Muscle of back (tissue), 11 donors: ENCODE measurements around the gene GNL1. TPM values are rescaled to one million over a fixed set of nuclear protein-coding genes. Genes with fewer than 3 reads are reported as not detected.
"Not testable (repeated sequence)": the region's sequence is repeated elsewhere in the genome, so short reads cannot be mapped to it uniquely, and the experiment has no call there.

Experiments used
- DNase-seq, 3 donors: peaks; one replicate each; pipeline versions ENCODE4 v3.0.0 to v3.0.0-alpha.2; 2013
- polyA plus RNA-seq, 10 donors: library from polyadenylated mRNA; unstranded; fragments of 120-200 nt; gene quantifications; one replicate each; pipeline ENCODE4 v1.2.1, GENCODE V29; 2013; ENCODE audit not compliant: insufficient read length in 10 of 10

GNL1 gene
- polyA plus RNA-seq, 10 donors, result 45.8 to 73.4 (median 52.1) TPM

DNA sequence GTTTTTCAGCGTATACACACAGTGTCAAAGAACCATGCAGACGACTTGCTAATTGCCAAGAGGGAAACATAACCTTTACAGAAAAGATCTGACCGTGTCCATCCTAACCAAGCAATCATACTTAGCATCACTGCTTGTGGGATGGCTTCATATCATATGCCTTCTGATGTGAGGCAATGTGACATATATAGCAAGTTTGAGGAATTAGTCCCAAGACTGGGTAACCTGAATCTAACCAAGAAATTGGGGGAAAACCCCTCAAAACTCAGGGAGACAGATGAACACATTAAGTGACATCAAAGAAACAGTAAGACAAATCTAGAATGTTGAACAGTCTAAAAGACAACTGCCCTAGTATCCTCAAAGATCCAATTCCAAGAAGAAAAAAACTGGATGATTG is 18.4 kb downstream of the GNL1 start:
- no peak for DNase-seq

DNA sequence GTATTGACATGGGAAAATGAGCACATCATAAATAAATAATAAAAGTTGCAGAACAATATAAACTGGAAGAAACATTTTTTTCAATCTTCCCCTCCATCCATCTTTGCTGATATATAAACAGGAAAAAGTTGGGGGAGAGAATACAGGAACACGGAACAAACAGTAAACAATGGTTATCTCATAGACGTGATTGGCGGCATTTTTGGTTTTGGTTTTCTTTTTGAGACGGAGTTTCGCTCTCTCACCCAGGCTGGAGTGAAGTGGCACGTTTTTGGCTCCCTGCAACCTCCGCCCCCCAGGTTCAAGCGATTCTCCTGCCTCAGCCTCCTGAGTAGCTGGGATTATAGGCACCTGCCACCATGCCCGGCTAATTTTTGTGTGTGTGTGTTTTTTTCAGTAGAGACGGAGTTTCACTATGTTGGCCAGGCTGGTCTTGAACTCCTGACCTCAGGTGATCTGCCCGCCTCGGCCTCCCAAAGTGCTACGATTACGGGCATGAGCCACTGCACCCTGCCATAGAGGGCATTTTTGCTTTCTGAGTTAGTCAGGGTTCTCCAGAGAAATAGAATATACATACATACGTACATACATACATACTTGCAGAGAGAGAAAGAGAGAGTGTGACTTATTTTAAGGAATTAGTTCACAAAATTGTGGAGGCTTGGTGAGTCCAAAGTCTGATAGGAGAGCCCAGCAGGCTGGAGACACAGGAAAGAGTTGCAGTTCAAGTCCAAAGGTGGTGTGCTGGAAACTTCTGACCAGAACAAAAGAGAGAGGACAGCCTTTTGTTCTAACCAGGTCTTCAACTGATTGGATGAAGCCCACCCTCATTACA is 22.6 kb downstream of the GNL1 start:
- no peak for DNase-seq

DNA sequence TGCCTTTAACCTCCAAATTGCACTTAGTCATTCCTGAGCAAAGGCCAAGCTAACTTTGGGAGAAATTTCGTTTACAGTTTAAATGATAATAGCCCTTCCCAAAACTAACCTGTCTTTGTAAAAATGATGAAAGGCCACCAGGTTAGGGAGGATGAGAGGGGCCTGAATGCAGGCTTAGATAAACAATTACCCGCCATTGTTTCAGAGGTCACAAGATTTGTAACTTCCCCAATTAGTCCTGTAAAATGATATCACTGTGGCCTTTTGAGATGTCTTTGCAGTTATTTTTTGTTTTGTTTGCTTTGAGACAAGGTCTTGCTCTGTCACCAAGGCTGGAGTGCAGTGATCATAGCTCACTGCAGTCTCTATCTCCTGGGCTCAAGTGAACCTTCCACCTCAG is 26.3 kb downstream of the GNL1 start:
- no peak for DNase-seq

DNA sequence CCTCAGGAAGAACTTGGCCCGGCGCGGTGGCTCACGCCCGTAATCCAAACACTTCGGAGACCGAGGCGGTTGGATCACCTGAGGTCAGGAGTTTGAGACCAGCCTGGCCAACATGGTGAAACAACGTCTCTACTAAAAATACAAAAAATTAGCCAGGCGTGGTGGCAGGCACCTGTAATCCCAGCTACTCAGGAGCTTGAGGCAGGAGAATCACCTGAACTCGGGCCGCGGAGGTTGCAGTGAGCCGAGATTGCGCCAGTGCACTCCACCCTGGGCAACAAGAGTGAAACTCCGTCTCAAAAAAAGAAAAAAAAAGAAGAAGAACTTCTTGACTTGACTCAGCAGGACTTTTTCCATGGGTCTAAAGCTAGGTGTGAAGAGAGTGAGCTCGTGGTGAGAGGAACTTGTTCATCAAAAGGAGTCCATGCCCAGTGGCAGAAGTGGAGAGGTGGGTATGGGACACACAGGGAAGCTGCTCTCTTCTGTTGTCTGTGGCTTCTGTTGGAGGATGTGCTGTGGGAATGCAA is 26.9 kb downstream of the GNL1 start:
- not testable (repeated sequence) for DNase-seq

DNA sequence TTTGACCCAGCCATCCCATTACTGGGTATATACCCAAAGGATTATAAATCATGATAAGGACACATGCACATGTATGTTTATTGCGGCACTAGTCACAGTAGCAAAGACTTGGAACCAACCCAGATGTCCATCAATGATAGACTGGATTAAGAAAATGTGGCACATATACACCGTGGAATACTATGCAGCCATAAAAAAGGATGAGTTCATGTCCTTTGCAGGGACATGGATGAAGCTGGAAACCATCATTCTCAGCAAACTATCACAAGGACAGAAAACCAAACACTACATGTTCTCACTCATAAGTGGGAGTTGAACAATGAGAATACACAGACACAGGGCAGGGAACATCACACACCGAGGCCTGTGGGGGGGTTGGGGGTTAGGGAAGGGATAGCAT is 29.8 kb downstream of the GNL1 start:
- not testable (repeated sequence) for DNase-seq

DNA sequence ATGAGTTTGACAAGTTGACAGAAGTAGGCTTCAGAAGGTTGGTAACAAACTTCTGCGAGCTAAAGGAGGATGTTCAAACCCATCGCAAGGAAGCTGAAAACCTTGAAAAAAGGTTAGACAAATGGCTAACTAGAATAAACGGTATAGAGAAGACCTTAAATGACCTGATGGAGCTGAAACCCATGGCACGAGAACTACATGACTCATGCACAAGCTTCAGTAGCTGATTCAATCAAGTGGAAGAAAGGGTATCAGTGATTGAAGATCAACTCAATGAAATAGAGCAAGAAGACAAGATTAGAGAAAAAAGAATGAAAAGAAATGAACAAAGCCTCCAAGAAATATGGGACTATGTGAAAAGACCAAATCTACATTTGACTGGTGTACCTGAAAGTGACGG is 34.3 kb downstream of the GNL1 start:
- DNase-seq, result not testable (repeated sequence)

DNA sequence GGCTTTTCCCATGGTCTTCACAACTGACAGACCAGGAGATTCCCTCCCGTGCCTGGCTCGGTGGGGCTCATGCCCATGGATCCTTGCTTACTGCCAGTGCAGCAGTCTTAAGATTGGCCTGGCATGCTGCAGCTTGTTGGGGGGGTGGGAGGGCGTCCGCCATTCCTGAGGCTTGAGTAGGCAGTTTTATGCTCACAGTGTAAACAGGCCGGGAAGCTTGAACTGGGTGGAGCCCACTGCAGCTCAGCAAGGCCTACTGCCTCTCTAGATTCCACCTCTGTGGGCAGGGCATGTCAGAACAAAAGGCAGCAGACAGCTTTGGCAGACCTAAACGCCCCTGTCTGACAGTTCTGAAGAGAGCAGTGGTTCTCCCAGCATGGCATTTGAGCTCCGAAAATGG is 35.2 kb downstream of the GNL1 start:
- not testable (repeated sequence) for DNase-seq

DNA sequence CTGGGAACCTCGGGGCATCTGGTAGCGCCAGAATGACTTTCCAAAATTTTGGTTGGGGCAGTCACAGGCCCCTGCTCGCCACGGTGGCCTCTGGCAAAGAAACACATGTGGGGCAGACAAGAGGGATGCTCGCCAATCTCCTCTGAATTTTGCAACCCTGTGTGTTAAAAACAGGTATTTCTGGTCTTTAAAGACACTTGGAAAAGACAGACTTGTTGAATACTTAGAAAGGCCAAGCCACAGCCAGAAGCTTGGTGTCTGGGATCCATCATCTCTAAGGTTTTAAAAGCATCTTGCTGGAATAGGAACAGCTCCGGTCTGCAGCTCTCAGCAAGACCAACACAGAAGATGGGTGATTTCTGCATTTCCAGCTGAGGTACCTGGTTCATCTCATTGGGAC is 35.8 kb downstream of the GNL1 start:
- no peak for DNase-seq

DNA sequence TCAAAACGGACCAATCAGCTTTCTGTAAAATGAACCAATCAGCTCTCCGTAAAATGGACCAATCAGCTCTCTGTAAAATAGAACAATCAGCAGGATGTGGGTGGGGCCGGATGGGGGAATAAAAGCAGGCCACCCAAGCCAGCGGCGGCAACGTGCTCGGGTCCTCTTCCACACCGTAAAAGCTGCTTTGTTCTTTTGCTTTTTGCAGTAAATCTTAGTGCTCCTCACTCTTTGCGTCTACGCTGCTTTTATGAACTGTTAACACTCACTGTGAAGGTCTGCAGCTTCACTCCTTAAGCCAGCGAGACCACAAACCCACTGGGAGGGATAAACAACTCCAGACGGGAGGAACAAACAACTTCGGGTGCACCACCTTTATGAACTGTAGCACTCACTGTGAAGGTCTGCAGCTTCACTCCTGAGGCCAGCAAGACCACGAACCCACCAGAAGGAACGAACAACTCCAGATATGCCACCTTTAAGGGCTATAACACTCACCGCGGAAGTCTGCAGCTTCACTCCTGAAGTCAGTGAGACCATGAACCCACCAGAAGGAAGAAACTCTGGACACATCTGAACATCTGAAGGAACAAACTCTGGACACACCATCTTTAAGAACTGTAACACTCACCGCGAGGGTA is 37.7 kb downstream of the GNL1 start:
- DNase-seq, result not testable (repeated sequence)

DNA sequence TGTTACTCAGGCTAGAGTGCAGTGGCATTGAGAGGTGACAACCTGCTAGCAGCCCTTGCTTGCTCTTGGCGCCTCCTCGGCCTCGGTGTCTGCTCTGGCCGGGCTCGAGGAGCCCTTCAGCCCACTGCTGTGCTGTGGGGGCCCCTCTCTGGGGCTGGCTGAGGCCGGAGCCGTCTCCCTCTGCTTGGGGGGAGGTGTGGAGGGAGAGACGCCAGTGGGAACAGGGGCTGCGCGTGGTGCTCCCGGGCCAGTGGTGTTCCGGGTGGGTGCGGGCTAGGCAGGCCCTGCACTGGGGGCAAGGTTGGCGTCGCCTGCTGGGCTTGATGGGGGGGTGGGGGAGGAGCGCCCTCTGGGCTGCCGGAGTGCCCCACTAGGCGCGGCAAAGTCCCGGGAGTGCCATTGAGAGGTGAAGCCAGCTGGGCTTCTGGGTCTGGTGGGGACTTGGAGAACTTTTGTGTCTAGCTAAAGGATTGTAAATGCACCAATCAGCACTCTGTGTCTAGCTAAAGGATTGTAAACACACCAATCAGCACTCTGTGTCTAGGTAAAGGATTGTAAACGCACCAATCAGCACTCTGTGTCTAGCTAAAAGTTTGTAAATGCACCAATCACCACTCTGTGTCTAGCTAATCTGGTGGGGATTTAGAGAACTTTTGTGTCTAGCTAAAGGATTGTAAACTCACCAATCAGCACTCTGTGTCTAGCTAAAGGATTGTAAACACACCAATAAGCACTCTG is 38.4 kb downstream of the GNL1 start:
- DNase-seq, result not testable (repeated sequence)

DNA sequence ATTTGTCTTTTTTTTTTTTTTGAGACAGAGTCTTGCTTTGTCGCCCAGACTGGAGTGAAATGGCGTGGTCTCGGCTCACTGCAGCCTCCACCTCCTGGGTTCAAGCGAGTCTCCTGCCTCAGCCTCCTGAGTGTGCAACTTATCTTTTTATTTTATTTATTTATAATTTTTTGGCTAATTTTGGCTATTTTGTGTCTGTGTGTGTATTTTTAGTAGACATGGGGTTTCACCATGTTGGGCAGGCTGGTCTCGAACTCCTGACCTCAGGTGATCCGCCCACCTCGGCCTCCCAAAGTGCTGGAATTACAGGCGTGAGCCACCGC is 39.6 kb downstream of the GNL1 start:
- DNase-seq, result not testable (repeated sequence)

DNA sequence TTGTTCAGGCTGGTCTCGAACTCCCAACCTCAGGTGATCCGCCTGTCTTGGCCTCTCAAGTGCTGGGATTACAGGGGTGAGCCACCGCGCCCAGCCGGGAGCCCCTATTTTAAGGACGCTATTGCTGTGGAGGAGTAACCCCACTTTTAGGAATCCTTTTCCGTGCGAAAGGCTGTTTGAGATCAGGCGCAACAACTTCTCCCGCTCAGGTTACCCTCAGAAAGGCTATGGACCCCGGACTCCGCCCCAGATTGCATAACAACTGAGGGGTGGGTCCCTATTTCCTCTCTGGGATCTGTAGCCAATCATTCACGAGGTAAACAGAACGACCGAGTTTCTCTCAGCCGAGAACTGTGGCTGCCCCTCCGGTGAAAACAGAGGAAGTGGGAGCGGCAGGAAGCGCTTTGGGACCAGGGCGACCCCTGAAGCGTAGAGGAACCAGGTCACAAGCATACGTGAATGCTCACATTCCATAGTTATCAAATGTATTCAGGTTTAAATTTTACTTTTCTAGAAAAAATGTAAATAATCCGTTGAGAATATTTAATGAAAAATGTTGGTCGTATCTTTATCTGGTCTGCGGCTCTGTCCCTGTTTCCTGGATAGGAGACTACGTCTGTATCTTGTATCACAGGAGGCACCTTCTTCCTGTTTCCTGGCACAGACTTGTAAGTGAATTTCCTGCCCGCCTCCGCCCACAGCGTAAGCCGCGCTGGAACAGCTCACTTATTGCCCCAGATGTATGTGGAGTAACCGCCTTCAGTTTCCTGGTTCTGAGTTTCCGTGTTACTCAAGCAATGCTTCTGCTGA is 40.1 kb downstream of the GNL1 start:
- DNase-seq, result peak; percentile 86 to 94 (median 88)

DNA sequence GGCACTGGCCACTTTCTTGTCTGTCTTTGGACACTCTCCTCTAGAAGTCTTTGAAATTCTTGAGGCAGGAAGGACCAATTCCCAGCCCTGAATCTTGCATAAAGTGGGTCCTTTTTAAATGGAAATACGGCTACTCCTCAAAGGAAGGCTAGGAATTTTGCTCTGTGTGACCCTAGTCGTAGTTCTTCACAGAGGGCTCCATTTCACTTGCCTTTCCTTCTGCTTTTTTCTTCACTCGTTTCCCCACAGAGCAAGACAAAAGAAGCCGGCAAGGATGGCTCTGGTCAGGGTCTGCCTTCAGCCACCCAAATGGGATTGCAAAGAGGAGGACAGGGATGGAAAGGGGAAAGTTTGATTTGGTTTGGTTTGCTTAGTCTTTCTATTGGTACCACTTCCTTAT is 41.2 kb downstream of the GNL1 start:
- DNase-seq, result no peak

DNA sequence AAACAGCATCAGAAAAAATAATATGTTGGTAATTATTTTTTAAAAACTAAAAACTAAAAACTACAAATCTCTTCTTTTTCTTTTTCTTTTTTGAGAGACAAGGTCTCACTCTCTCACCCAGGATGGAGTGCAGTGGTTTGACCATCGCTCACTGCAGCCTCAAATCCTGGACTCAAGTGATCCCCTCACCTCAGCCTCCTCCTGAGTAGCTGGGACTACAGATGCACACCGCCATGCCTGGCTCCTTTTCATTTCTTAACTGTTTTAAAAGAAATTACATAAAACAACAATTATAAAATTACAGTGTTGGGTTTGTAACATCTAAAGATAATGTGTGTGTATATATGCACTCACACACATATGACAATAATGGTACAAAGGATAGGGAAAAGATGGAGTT is 42.8 kb downstream of the GNL1 start:
- DNase-seq, result no peak

DNA sequence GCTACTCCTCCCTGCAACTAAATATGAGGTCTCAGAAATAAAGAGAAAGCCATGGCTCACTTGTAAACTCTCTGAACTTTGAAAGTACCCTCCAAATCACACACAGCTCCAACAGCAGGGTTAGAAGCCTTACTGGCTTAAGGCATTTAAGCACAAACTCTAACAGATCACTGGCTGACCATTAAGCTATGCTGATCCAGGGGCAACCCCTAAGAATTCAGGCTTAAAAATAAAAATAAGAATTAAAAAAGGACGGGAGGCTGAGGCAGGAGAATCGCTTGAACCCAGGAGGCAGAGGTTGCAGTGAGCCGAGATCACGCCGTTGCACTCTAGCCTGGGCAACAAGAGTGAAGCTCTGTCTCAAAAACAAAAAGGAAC is 45.1 kb downstream of the GNL1 start:
- no peak for DNase-seq

DNA sequence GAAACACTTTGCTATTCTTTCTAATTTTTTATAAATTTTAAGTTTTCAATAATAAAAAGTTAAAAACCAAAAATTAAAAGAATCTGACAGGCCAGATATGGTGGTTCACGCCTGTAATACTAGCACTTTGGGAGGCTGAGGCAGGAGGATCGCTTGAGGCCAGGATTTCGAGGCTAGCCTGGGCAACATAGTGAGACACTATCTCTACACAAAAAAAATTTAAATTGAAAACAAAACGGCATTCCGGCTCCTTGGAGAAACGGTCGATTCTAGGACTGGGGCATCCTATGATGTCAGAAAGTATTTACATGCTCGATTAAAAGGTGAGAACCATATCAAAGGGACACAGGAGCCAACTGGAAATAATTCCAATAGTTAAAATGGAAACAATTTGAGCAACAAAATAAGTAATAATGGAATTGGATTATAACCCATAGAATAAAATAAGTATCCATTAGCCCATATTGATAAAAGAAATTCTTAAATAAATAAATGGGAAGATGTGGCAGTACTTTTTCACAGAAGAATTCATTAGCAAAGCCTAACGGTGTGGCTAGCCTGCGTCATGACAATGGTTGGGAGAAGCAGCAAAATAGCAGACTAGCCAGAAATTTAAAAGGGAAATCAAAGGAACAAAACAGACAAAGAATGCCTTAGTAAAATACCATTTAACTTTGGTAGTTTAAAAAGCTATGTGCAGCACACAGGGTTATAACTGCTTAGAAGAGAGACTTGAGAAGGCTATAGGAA is 45.7 kb downstream of the GNL1 start:
- no peak for DNase-seq

DNA sequence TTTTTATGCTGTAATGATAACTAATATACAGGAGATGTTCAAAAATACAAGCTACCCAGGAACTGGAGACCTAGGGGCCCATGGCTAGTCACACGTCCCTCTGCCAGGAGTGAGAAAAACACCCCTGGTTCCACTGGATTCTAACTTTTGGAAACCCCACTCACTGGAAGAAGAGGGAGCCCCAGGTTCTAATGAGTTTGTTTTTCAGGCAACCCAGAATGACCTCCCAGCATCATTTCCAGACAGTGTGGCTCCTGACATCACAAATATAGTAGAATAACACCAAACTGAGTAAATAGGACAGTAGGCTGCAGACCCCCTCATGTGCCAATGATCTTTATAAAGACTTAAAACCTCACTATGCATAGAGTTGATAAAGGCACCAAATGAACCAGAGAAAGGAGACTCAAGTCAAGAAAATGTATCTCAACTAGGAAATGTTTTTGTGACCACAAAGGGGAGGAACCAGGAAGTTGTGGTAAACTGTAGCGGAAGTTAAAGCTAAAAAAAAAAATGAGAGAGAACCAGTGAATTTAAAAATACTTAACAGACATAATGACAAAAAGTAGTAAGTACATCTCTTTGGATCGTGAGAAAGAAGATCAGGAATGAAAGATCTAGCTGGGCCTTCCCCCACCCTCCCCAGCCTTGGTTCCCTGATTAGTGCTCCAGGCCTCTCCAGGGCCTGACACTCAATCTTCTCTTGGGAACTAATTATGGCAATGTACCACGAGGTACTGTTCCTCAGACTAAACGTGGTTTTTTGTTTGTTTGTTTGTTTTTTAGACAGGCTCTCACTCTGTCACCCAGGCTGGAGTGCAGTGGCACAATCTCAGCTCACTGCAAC is 47.2 kb downstream of the GNL1 start:
- peak in 2 of 3 donors; percentile 21 to 35 for DNase-seq

DNA sequence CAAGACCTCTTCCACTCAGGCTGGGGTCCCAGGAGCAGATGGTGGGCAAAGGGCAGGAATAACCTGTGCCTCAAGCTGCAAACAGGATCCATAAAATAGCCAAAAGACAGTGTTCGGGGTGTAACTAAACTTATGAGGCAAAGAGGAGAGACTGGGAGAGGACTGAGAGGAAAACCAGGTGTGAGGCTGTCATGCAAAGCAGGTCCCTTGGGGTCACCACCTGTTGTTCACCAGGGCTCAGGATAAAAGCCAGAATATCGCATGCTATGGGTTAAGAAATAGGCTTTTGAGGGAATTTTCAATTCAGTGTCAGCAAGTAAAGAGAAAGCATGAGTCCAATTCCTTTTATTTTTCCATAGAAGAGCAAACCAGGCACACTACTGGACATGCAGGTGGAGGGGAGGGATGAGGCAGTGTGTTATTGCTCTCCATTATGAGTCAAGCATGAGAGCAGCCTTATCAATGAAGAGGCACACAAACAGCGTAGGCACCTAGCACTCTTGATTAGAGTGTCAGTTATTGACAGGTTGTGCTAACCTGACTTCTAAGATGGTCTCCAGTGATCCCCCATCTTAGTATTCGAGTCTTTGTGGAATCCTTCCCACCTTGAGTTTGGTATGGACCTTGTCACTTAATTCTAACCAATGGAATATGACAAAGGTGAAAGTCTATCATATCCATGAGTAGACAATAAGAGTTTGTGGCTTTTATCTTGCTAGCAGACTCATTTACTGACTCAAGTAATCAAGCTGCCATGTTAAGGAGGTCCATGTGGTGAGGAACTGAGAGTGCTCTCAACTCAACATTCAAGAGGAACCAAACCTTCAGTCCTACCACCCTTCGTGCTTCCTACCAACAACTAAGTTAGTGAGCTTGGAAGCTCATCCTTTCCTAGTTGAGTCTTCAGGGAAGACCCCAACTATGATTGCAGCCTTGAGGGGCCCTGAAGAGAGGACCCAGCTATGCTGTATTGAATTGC is 48.2 kb downstream of the GNL1 start:
- DNase-seq, result no peak
